ENCODE data around the gene PACC1. TPM values are rescaled to one million over a fixed set of nuclear protein-coding genes. Genes with fewer than 3 reads are reported as not detected.

Gene PACC1
- total RNA-seq, 5 donors from 2014 or later (not counting 1 experiment from before 2014, with no cell fraction given) = 5.5 to 16.4 (median 11.1) TPM

DNA sequence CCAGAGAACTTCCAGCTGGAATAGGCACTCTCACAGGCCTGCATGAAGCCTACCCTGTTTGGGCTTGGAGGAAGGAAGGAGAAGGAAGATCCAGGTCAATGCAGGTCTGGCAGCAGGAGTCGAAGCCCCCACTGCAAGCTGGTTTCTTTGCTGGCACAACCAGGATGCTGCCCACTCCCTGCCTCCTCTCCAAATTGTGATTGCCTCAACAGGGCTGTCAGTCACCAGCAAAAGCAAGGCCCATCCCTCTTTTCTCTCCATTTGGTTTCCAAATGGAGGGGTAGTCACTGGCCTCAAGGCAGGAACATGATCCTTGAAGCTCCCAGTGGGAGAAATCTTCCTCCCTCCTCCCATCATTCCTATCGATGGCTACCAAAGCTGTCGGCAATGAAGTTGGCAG is 37.0 kb downstream of the PACC1 start:
- no peak for ATAC-seq (replicated peaks in 1 of 4)
- H3K27me3 Mint-ChIP-seq = no peaks in the 10 kb centered on the region
- Histone ChIP-seq H3K4me1 (ENCODE audit: control insufficient read depth in 1 of 2, extremely low read depth in 1 of 2, insufficient read depth in 2 of 2, low read length in 2 of 2) (no peaks in the 10 kb centered on the region), H3K4me3 (ENCODE audit: control insufficient read depth in 1 of 2, extremely low read depth in 1 of 2, low read length in 1 of 2) (no peak overlapping the region), H3K27me3 (replicated peaks in 1 of 2; ENCODE audit: control insufficient read depth in 2 of 2, extremely low read depth in 1 of 2, insufficient read depth in 2 of 2, low read length in 1 of 2) (no peaks in the 10 kb centered on the region), H3K9me3 (no peaks in the 10 kb centered on the region), H3K27ac (ENCODE audit: low read length) (no peak overlapping the region), H3K36me3 (ENCODE audit: control insufficient read depth in 2 of 2, extremely low read depth in 1 of 2, insufficient read depth in 1 of 2, low read length in 1 of 2) (peaks cover 13 to 42% of the 10 kb centered on the region in 2 donors)
- H3K27ac Mint-ChIP-seq = peak overlapping the region in 1 of 2 donors; percentile 34
- POLR2A ChIA-PET = no interaction called here
- CTCF ChIA-PET = interaction anchor here (0.6 to 1.7 kb wide), 2 partner anchors 9 to 266 kb away, joined by 4 to 5 read pairs; no protein-coding TSS in a partner anchor
- no peaks in the 10 kb centered on the region for H3K4me1 Mint-ChIP-seq
- no peak overlapping the region for H3K4me3 Mint-ChIP-seq
- WGBS (ENCODE audit: insufficient coverage) = 100% methylated on average over 1 of the region's 3 CpGs
- no peak for DNase-seq
- no peaks in the 10 kb centered on the region for H3K9me3 Mint-ChIP-seq
- H3K36me3 Mint-ChIP-seq = peaks cover 64% of the 10 kb centered on the region

DNA sequence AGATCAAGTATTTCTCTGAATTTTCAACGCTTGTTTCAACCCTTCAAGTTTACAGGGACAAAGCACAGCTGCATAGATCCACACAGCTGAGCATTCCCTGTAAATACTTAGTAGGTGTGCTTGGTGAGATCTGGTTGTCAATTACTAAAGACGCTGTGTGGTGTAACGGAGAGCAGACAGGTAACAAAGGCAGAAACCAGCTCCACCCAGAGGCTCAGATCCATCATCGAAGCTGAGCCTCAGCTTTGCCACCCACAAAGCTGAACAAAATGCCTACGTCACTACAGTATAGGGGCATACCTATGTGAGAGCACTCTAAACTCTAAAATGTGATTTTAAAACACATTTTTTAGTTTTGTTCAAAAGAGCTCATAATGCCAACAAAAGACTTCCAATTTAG is 38.7 kb downstream of the PACC1 start:
- Mint-ChIP-seq H3K27me3 (no peaks in the 10 kb centered on the region), H3K9me3 (no peaks in the 10 kb centered on the region), H3K4me3 (no peak overlapping the region), H3K4me1 (no peaks in the 10 kb centered on the region), H3K27ac (peak overlapping the region; percentile 13 to 41), H3K36me3 (peaks cover 69% of the 10 kb centered on the region)
- no peak overlapping the region for H3K4me3 ChIP-seq (ENCODE audit: control insufficient read depth in 1 of 2, extremely low read depth in 1 of 2, low read length in 1 of 2)
- CTCF ChIA-PET = interaction anchor here in 1 of 2 donors (0.9 to 1.7 kb wide), 2 partner anchors 7 to 305 kb away, joined by 5 read pairs; no protein-coding TSS in a partner anchor
- ATAC-seq (replicated peaks in 1 of 4) (no peak), DNase-seq (no peak)
- POLR2A ChIA-PET = interaction anchor here in 1 of 2 donors (0.5 kb wide), 1 partner anchor 25 kb away, joined by 7 read pairs; no protein-coding TSS in a partner anchor
- no peaks in the 10 kb centered on the region for H3K27me3 ChIP-seq (replicated peaks in 1 of 2; ENCODE audit: control insufficient read depth in 2 of 2, extremely low read depth in 1 of 2, insufficient read depth in 2 of 2, low read length in 1 of 2)
- H3K4me1 ChIP-seq (ENCODE audit: control insufficient read depth in 1 of 2, extremely low read depth in 1 of 2, insufficient read depth in 2 of 2, low read length in 2 of 2) = no peaks in the 10 kb centered on the region
- H3K27ac ChIP-seq (ENCODE audit: low read length) = no peak overlapping the region
- no CpG with 5 or more reads among the region's 5 CpGs for WGBS (ENCODE audit: insufficient coverage)
- no peaks in the 10 kb centered on the region for H3K9me3 ChIP-seq
- peaks cover 10 to 45% of the 10 kb centered on the region in 2 donors for H3K36me3 ChIP-seq (ENCODE audit: control insufficient read depth in 2 of 2, extremely low read depth in 1 of 2, insufficient read depth in 1 of 2, low read length in 1 of 2)

DNA sequence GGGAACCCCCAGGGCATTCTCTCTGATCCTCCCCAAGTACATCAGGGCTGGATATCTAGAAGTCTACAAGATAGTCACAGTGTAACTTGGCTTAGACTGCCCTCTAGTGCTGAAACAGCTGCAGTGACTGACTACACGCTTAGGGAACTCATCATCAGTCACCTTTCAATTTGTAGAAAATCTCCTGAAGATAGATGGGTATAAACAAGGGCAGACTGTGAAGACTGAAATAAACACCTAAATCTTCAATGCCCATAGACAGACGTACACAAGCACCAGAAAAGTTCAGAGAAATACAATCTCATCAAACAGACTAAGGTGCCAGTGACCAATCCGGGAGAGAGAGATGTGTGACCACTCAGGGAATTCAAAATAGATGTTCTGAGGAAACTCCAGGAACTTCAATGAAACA is 46.6 kb downstream of the PACC1 start:
- Mint-ChIP-seq H3K9me3 (peaks cover 0 to 4% (median 3%) of the 10 kb centered on the region in 3 donors), H3K27me3 (no peaks in the 10 kb centered on the region), H3K27ac (no peak overlapping the region), H3K4me3 (no peak overlapping the region), H3K36me3 (peaks cover 56% of the 10 kb centered on the region), H3K4me1 (peaks cover 0 to 5% (median 2%) of the 10 kb centered on the region in 3 donors)
- 100% methylated on average over 1 of the region's 3 CpGs for WGBS (ENCODE audit: insufficient coverage)
- peak; percentile 65 to 80 (median 77) for ATAC-seq (replicated peaks in 1 of 4)
- peaks cover 0 to 3% of the 10 kb centered on the region in 2 experiments for H3K4me1 ChIP-seq (ENCODE audit: control insufficient read depth in 1 of 2, extremely low read depth in 1 of 2, insufficient read depth in 2 of 2, low read length in 2 of 2)
- H3K4me3 ChIP-seq (ENCODE audit: control insufficient read depth in 1 of 2, extremely low read depth in 1 of 2, low read length in 1 of 2) = no peak overlapping the region
- no peaks in the 10 kb centered on the region for H3K9me3 ChIP-seq
- H3K27me3 ChIP-seq (replicated peaks in 1 of 2; ENCODE audit: control insufficient read depth in 2 of 2, extremely low read depth in 1 of 2, insufficient read depth in 2 of 2, low read length in 1 of 2) = no peaks in the 10 kb centered on the region
- ChIA-PET POLR2A (interaction anchor here in 1 of 2 donors (0.6 kb wide), 1 partner anchor 77 kb away, joined by 5 read pairs; no protein-coding TSS in a partner anchor), CTCF (interaction anchor here (0.6 to 5.6 kb wide), 14 partner anchors 9 to 687 kb away, joined by 3 to 81 read pairs (median 4); partner anchors contain the start of genes DTL (in 1 of the 2) and INTS7 (in 1 of the 2))
- H3K27ac ChIP-seq (ENCODE audit: low read length) = no peak overlapping the region
- peaks cover 12 to 37% of the 10 kb centered on the region in 2 donors for H3K36me3 ChIP-seq (ENCODE audit: control insufficient read depth in 2 of 2, extremely low read depth in 1 of 2, insufficient read depth in 1 of 2, low read length in 1 of 2)
- DNase-seq = peak in 33 of 35 experiments; percentile 19 to 78 (median 38)

- WGBS (ENCODE audit: insufficient coverage) = no CpG with 5 or more reads among the region's 2 CpGs
- Mint-ChIP-seq H3K36me3 (peaks cover 52% of the 10 kb centered on the region), H3K9me3 (peaks cover 0 to 4% (median 3%) of the 10 kb centered on the region in 3 donors), H3K4me1 (peaks cover 0 to 5% (median 2%) of the 10 kb centered on the region in 3 donors), H3K4me3 (no peak overlapping the region), H3K27me3 (no peaks in the 10 kb centered on the region), H3K27ac (peak overlapping the region in 1 of 2 donors; percentile 16)
- H3K27ac ChIP-seq (ENCODE audit: low read length) = no peak overlapping the region
- H3K27me3 ChIP-seq (replicated peaks in 1 of 2; ENCODE audit: control insufficient read depth in 2 of 2, extremely low read depth in 1 of 2, insufficient read depth in 2 of 2, low read length in 1 of 2) = no peaks in the 10 kb centered on the region
- no peak overlapping the region for H3K4me3 ChIP-seq (ENCODE audit: control insufficient read depth in 1 of 2, extremely low read depth in 1 of 2, low read length in 1 of 2)
- ATAC-seq (replicated peaks in 1 of 4) = peak in 3 of 4 experiments; percentile 37 to 54 (median 38)
- ChIA-PET POLR2A (interaction anchor here in 1 of 2 donors (0.6 kb wide), 1 partner anchor 77 kb away, joined by 5 read pairs; no protein-coding TSS in a partner anchor), CTCF (interaction anchor here (0.6 to 5.6 kb wide), 15 partner anchors 74 to 687 kb away, joined by 3 to 81 read pairs (median 5); partner anchors contain the start of genes DTL (in 1 of the 2) and INTS7 (in 1 of the 2))
- H3K36me3 ChIP-seq (ENCODE audit: control insufficient read depth in 2 of 2, extremely low read depth in 1 of 2, insufficient read depth in 1 of 2, low read length in 1 of 2) = peaks cover 12 to 40% of the 10 kb centered on the region in 2 donors
- H3K4me1 ChIP-seq (ENCODE audit: control insufficient read depth in 1 of 2, extremely low read depth in 1 of 2, insufficient read depth in 2 of 2, low read length in 2 of 2) = peaks cover 0 to 3% of the 10 kb centered on the region in 2 experiments
- no peak for DNase-seq
- H3K9me3 ChIP-seq = no peaks in the 10 kb centered on the region
Measured at GRCh38 chr1:212367474-212368072, 47.1 kb downstream of the PACC1 start.

DNA sequence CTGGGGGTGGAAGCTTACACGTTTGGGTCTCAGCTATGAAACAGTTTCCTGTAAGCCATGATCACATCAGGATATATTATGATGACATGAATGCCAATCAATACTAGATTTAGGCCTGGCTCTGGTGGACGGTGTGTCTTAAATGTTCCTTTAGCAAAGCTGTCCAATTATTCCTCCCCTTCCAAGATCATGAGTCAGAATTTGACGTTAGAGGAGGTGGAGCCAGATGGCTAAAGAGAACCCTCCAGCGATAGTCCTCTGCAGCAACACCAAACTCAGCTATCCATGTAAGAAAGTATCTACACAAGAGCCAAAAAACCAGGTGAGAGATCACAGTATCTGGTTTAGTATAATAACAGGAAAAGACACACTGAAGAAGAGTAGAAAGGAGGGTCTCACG is 47.8 kb downstream of the PACC1 start:
- no CpG with 5 or more reads among the region's 5 CpGs for WGBS (ENCODE audit: insufficient coverage)
- Mint-ChIP-seq H3K4me3 (no peak overlapping the region), H3K27ac (no peak overlapping the region), H3K9me3 (peaks cover 0 to 4% (median 3%) of the 10 kb centered on the region in 3 donors), H3K36me3 (peaks cover 51% of the 10 kb centered on the region), H3K27me3 (no peaks in the 10 kb centered on the region), H3K4me1 (peaks cover 0 to 5% (median 2%) of the 10 kb centered on the region in 3 donors)
- ChIA-PET CTCF (interaction anchor here (0.8 to 5.6 kb wide), 15 partner anchors 11 to 686 kb away, joined by 3 to 81 read pairs (median 5); partner anchors contain the start of genes DTL (in 1 of the 2) and INTS7 (in 1 of the 2)), POLR2A (no interaction called here)
- Histone ChIP-seq H3K27me3 (replicated peaks in 1 of 2; ENCODE audit: control insufficient read depth in 2 of 2, extremely low read depth in 1 of 2, insufficient read depth in 2 of 2, low read length in 1 of 2) (no peaks in the 10 kb centered on the region), H3K4me3 (ENCODE audit: control insufficient read depth in 1 of 2, extremely low read depth in 1 of 2, low read length in 1 of 2) (no peak overlapping the region), H3K27ac (ENCODE audit: low read length) (no peak overlapping the region), H3K36me3 (ENCODE audit: control insufficient read depth in 2 of 2, extremely low read depth in 1 of 2, insufficient read depth in 1 of 2, low read length in 1 of 2) (peaks cover 12 to 46% of the 10 kb centered on the region in 2 donors), H3K9me3 (no peaks in the 10 kb centered on the region), H3K4me1 (ENCODE audit: control insufficient read depth in 1 of 2, extremely low read depth in 1 of 2, insufficient read depth in 2 of 2, low read length in 2 of 2) (peaks cover 0 to 3% of the 10 kb centered on the region in 2 experiments)
- DNase-seq (no peak), ATAC-seq (replicated peaks in 1 of 4) (no peak)

GRCh38 chr1:212364985-212365384 is 49.7 kb downstream of the PACC1 start:
- CTCF ChIA-PET = interaction anchor here (0.5 to 5.6 kb wide), 13 partner anchors 10 to 684 kb away, joined by 3 to 81 read pairs (median 4); no protein-coding TSS in a partner anchor
- no peak for DNase-seq
- H3K9me3 ChIP-seq = no peaks in the 10 kb centered on the region
- peaks cover 12 to 59% of the 10 kb centered on the region in 2 donors for H3K36me3 ChIP-seq (ENCODE audit: control insufficient read depth in 2 of 2, extremely low read depth in 1 of 2, insufficient read depth in 1 of 2, low read length in 1 of 2)
- Mint-ChIP-seq H3K4me1 (peaks cover 0 to 5% (median 2%) of the 10 kb centered on the region in 3 donors), H3K9me3 (peaks cover 0 to 4% (median 3%) of the 10 kb centered on the region in 3 donors), H3K27ac (peak overlapping the region in 1 of 2 donors; percentile 13), H3K4me3 (no peak overlapping the region), H3K27me3 (no peaks in the 10 kb centered on the region), H3K36me3 (peaks cover 50% of the 10 kb centered on the region)
- H3K27me3 ChIP-seq (replicated peaks in 1 of 2; ENCODE audit: control insufficient read depth in 2 of 2, extremely low read depth in 1 of 2, insufficient read depth in 2 of 2, low read length in 1 of 2) = no peaks in the 10 kb centered on the region
- peaks cover 0 to 3% of the 10 kb centered on the region in 2 experiments for H3K4me1 ChIP-seq (ENCODE audit: control insufficient read depth in 1 of 2, extremely low read depth in 1 of 2, insufficient read depth in 2 of 2, low read length in 2 of 2)
- H3K27ac ChIP-seq (ENCODE audit: low read length) = no peak overlapping the region
- 95% methylated on average over 7 of the region's 7 CpGs for WGBS (ENCODE audit: insufficient coverage)
- no peak overlapping the region for H3K4me3 ChIP-seq (ENCODE audit: control insufficient read depth in 1 of 2, extremely low read depth in 1 of 2, low read length in 1 of 2)
- POLR2A ChIA-PET = no interaction called here
- no peak for ATAC-seq (replicated peaks in 1 of 4)

All from T-cell (primary cell).